Colonic mucosa (tissue), 4 donors: ENCODE data around the gene FOXP1. TPM values are rescaled to one million over a fixed set of nuclear protein-coding genes. Genes with fewer than 3 reads are reported as not detected.

Experiments used
- DNase-seq: peaks from one replicate; pipeline ENCODE4 v3.0.0-alpha.2; 2020
- H3K27ac ChIP-seq: fragments of 200-600 bp; one replicate; pipeline ENCODE4 v1.8.0; 2021
- H3K27me3 ChIP-seq: fragments of 200-600 bp; one replicate; pipeline ENCODE4 v1.8.0; 2021
- H3K36me3 ChIP-seq: fragments of 200-600 bp; one replicate; pipeline ENCODE4 v1.8.0; 2021
- H3K4me1 ChIP-seq: fragments of 200-600 bp; one replicate; pipeline ENCODE4 v1.8.0; 2021; ENCODE audit warnings: mild to moderate bottlenecking
- H3K4me3 ChIP-seq: fragments of 200-600 bp; one replicate; pipeline ENCODE4 v1.8.0; 2021
- H3K9ac ChIP-seq, 2 donors: one replicate each; pipeline ENCODE4 v1.7.0; 2013; ENCODE audit warnings: control low read depth in 2 of 2, low read depth in 2 of 2, low read length in 2 of 2
- H3K9me3 ChIP-seq: fragments of 200-600 bp; one replicate; pipeline ENCODE4 v1.8.0; 2021
- intact Hi-C: fragments of 100-400 bp; cut with DNase I; formaldehyde crosslinking; loops from one replicate; pipeline ENCODE4 v1.14.1; 2022
- total RNA-seq, 2 donors: library from RNA; stranded (reverse); fragmentation: NEBNext Ultra II Directional in 1 of 2; extraction: Animal tissue kit (Norgen Biotek cat#: 25700) in 1 of 2; gene quantifications; one replicate each; pipeline ENCODE4 v1.2.1, GENCODE V29; 2021
- TF ChIP-seq, protein P1 (sequence below): fragments of 200-600 bp; IDR thresholded peaks from one replicate; pipeline ENCODE4 v1.8.0; 2022; ENCODE audit warnings: antibody characterized with exemption, mild to moderate bottlenecking
- donor health status: healthy.
- donor health status: DM: no; HTN: no; CAD: no.
- donor health status: DM: no; HTN: no; CAD: no.

FOXP1 gene
- total RNA-seq, 2 donors from 2014 or later = 127 to 128 TPM

DNA sequence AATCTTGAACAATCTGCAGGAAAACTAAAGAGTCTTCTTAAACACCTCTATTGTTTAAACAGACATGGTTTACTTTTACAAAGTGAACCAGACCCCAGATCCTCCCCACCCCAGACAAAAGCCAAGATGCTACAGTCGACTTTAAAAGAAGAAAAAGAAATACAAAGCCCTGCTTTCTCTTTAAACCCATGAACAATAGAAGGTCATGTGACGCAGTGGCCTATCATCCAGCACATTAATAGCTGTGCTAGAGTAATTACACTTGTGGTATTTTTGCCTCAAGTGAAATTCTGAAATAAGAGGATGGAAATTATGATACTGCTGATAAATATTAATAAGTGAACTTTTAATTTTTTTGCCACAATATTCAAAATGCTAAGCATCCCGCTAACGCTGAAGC, 613.4 kb downstream of the FOXP1 start:
- H3K36me3 ChIP-seq = no peaks in the 10 kb centered on the region
- no peaks in the 10 kb centered on the region for H3K4me1 ChIP-seq
- intact Hi-C loops = no loop called here
- H3K9ac ChIP-seq = no peak overlapping the region
- TF ChIP-seq, protein P1, sequence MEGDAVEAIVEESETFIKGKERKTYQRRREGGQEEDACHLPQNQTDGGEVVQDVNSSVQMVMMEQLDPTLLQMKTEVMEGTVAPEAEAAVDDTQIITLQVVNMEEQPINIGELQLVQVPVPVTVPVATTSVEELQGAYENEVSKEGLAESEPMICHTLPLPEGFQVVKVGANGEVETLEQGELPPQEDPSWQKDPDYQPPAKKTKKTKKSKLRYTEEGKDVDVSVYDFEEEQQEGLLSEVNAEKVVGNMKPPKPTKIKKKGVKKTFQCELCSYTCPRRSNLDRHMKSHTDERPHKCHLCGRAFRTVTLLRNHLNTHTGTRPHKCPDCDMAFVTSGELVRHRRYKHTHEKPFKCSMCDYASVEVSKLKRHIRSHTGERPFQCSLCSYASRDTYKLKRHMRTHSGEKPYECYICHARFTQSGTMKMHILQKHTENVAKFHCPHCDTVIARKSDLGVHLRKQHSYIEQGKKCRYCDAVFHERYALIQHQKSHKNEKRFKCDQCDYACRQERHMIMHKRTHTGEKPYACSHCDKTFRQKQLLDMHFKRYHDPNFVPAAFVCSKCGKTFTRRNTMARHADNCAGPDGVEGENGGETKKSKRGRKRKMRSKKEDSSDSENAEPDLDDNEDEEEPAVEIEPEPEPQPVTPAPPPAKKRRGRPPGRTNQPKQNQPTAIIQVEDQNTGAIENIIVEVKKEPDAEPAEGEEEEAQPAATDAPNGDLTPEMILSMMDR = no peak
- no peak for DNase-seq
- H3K27me3 ChIP-seq = no peaks in the 10 kb centered on the region
- no peak overlapping the region for H3K27ac ChIP-seq
- no peaks in the 10 kb centered on the region for H3K9me3 ChIP-seq
- no peak overlapping the region for H3K4me3 ChIP-seq

DNA sequence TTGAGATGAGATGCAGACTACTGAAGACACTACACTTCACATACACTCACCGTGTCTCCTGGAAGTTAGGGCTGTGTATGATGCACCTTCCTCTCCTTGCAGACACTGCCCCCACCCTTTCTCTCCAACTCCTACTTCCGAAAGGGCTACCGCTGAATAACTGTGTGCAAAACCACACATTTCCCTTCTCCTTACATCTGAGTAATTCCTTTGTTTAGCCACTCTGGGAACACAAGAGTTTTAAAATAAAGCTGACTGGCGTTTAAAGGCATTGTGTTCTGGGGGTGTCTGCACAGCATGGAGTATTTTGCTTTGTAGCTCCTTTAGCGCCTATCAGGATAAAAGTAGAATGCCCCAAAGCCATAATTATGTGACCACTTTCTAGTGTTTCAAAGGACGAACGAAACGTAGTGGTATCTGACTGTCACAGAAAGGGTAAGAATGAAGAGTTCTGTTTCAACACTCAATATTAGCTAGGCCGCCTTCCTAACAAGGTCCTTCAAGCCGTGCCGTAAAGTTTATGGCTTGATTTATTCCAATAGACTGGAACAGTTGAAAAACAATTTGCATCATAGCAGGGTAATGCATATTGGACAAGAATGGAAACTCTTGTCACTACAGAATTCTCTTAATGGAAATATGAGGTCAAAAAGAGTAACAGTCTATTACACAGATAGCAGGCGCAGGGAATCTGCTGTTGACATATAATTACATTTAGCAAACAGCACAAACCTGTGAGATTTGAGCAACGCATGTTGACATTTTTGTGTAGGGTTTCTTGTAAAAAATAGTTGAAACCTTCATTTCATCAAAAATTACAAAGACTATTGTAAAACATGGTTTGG, 619.9 kb downstream of the FOXP1 start:
- Histone ChIP-seq H3K27me3 (no peaks in the 10 kb centered on the region), H3K9me3 (no peaks in the 10 kb centered on the region), H3K36me3 (no peaks in the 10 kb centered on the region), H3K4me3 (no peak overlapping the region), H3K4me1 (no peaks in the 10 kb centered on the region), H3K9ac (no peak overlapping the region), H3K27ac (no peak overlapping the region)
- no peak for DNase-seq
- intact Hi-C loops = no loop called here
- TF ChIP-seq, protein P1 = no peak

DNA sequence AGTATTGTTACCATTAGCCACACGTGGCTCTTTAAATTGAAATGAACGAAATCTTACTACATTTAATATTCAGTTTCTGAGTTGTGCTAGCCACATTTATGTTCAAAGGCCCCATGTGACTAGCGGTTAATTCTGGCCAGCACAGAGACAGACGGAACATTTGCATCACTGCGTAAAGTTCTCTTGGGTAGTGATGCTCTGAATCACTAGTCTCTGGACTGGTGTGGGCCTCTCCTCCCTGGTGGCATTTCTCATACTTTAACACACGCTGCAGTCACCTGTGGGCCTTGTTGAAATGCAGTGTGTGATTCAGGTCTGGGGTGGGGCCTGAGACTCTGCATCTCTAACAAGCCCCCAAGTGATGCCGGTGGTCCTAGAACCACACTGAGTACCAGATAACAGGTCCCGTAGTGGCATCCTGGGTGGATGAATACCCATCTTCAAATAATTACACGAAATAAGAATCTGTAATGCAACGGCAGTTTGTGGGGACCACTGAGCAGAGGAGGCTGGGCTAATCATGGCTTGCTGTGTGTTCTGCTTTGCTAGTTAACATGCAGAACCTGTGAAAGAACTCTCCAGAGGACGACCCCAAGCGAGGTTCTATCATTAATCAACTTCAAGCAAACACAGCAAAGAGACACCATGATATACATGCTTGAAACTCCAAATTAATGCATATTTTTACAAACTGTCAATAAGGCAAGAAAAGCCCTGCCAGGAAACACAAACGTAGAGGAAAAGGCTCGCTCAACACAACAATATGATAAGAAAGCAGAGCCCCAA, 623.8 kb downstream of the FOXP1 start:
- TF ChIP-seq, protein P1 = no peak
- no peaks in the 10 kb centered on the region for H3K27me3 ChIP-seq
- DNase-seq = no peak
- no peak overlapping the region for H3K9ac ChIP-seq
- no peaks in the 10 kb centered on the region for H3K36me3 ChIP-seq
- H3K27ac ChIP-seq = no peak overlapping the region
- intact Hi-C loops = no loop called here
- H3K4me1 ChIP-seq = no peaks in the 10 kb centered on the region
- no peak overlapping the region for H3K4me3 ChIP-seq
- no peaks in the 10 kb centered on the region for H3K9me3 ChIP-seq

DNA sequence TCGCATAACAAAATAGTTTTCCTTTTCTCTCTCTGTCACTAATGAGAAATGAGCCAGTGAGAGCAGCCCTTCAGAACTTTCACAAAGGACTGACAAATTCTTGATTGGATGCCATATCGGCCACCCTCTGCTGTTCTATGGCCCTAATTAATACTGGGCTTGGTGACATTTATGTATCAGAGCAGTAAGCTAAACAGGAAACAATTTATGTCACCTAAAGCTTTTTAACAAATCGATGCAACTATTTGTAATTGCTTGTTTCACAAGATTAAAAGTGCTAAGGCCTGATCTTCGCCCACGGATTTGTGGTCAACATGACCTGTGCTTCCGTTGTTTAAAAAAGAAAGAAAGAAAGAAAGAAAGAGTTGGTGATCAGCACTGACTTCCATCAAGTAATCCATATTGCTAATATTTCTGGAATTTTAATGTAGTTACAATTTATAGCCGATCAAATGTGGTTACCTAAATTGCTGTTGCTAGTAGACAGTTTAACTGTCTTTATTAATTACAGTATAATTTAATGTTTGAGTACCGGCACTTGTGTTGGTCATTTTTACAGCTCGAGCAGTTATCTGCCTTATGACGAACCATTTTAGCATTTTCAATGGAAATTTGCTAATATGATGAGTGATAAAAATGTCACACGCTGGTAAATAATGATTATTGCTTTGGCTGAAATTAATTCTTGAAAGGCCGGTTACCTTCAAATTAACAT, 631.3 kb downstream of the FOXP1 start:
- no peak overlapping the region for H3K27ac ChIP-seq
- no peaks in the 10 kb centered on the region for H3K27me3 ChIP-seq
- no peak for DNase-seq
- intact Hi-C loops = no loop called here
- no peak overlapping the region for H3K9ac ChIP-seq
- TF ChIP-seq, protein P1 = no peak
- H3K36me3 ChIP-seq = no peaks in the 10 kb centered on the region
- no peak overlapping the region for H3K4me3 ChIP-seq
- H3K4me1 ChIP-seq = no peaks in the 10 kb centered on the region
- H3K9me3 ChIP-seq = no peaks in the 10 kb centered on the region

DNA sequence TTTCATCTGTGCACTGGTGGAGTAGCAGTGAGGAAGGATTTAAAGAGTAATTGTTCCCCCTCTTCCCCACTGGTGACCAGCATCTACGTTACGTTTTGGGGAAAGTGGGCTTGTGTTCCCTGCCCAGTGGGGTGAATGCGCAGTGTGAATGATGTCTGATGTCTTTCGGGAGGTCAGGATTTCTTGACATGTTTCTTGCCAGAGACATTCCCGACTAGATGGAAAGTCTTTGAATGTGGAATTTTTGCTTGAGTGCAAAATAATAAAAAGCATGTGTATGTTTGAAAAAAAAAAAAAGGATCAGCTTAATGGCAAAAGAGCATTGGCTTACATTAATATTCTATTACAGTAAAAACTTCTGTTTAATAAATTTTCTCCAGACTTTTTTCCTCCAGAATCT, 632.2 kb downstream of the FOXP1 start:
- H3K4me1 ChIP-seq = no peaks in the 10 kb centered on the region
- H3K9ac ChIP-seq = no peak overlapping the region
- no peaks in the 10 kb centered on the region for H3K9me3 ChIP-seq
- no peak overlapping the region for H3K4me3 ChIP-seq
- no peaks in the 10 kb centered on the region for H3K27me3 ChIP-seq
- H3K27ac ChIP-seq = no peak overlapping the region
- no peaks in the 10 kb centered on the region for H3K36me3 ChIP-seq
- TF ChIP-seq, protein P1 = no peak
- intact Hi-C loops = no loop called here
- no peak for DNase-seq
